Measurements from ENCODE around the gene VSX1.

The VSX1 gene

GRCh38 chr20:25073544-25073943 is 8.4 kb downstream of the VSX1 start:
- H3K27me3 ChIP-seq (replicated peaks in 2 of 5; ENCODE audit: control insufficient read depth in 4 of 5, insufficient read depth in 5 of 5, low read length in 4 of 5) = peaks cover 7 to 85% (median 38%) of the 10 kb centered on the region in 5 experiments
- no peak overlapping the region for H3K4me3 ChIP-seq (ENCODE audit: control insufficient read depth in 1 of 7, extremely low read depth in 1 of 7, insufficient read depth in 4 of 7, low read depth in 2 of 7, low read length in 6 of 7)
- H3K4me1 ChIP-seq (ENCODE audit: control extremely low read depth in 1 of 4, control insufficient read depth in 4 of 4, insufficient read depth in 4 of 4, low read length in 3 of 4) = peaks cover 0 to 9% (median 5%) of the 10 kb centered on the region in 4 experiments
- WGBS (ENCODE audit: insufficient coverage) = 75% methylated on average over 8 of the region's 9 CpGs
- ChIA-PET POLR2A (no interaction called here), CTCF (interaction anchor here (1.0 kb wide), 1 partner anchor 10 kb away, joined by 5 read pairs; no protein-coding TSS in a partner anchor)
- DNase-seq = no peak
- H3K9me3 ChIP-seq (ENCODE audit: control extremely low read depth in 1 of 5, control insufficient read depth in 4 of 5, insufficient read depth in 2 of 5, low read depth in 1 of 5, low read length in 4 of 5) = no peaks in the 10 kb centered on the region
- no peak overlapping the region for H3K27ac ChIP-seq (ENCODE audit: insufficient read depth in 1 of 2, low read depth in 1 of 2, low read length in 2 of 2, poor library complexity in 1 of 2, severe bottlenecking in 2 of 2)
- no peaks in the 10 kb centered on the region for H3K36me3 ChIP-seq (ENCODE audit: control insufficient read depth in 4 of 4, insufficient read depth in 4 of 4, low read length in 3 of 4)

GRCh38 chr20:25072226-25072811 is 9.6 kb downstream of the VSX1 start:
- ChIA-PET POLR2A (no interaction called here), CTCF (interaction anchor here (1.1 to 3.3 kb wide), 2 partner anchors 73 to 77 kb away, joined by 3 to 16 read pairs; no protein-coding TSS in a partner anchor)
- Histone ChIP-seq H3K4me1 (ENCODE audit: control extremely low read depth in 1 of 4, control insufficient read depth in 4 of 4, insufficient read depth in 4 of 4, low read length in 3 of 4) (peaks cover 0 to 2% (median 0%) of the 10 kb centered on the region in 4 experiments), H3K36me3 (ENCODE audit: control insufficient read depth in 4 of 4, insufficient read depth in 4 of 4, low read length in 3 of 4) (no peaks in the 10 kb centered on the region), H3K27me3 (replicated peaks in 2 of 5; ENCODE audit: control insufficient read depth in 4 of 5, insufficient read depth in 5 of 5, low read length in 4 of 5) (peaks cover 7 to 73% (median 33%) of the 10 kb centered on the region in 5 experiments), H3K4me3 (ENCODE audit: control insufficient read depth in 1 of 7, extremely low read depth in 1 of 7, insufficient read depth in 4 of 7, low read depth in 2 of 7, low read length in 6 of 7) (no peak overlapping the region), H3K27ac (ENCODE audit: insufficient read depth in 1 of 2, low read depth in 1 of 2, low read length in 2 of 2, poor library complexity in 1 of 2, severe bottlenecking in 2 of 2) (no peak overlapping the region), H3K9me3 (ENCODE audit: control extremely low read depth in 1 of 5, control insufficient read depth in 4 of 5, insufficient read depth in 2 of 5, low read depth in 1 of 5, low read length in 4 of 5) (no peaks in the 10 kb centered on the region)
- DNase-seq = no peak
- 55% methylated on average over 4 of the region's 7 CpGs for WGBS (ENCODE audit: insufficient coverage)

GRCh38 chr20:25071734-25072133 is 10.2 kb downstream of the VSX1 start:
- no peak for DNase-seq
- ChIA-PET POLR2A (no interaction called here), CTCF (interaction anchor here (1.1 to 3.3 kb wide), 2 partner anchors 72 to 77 kb away, joined by 3 to 16 read pairs; no protein-coding TSS in a partner anchor)
- Histone ChIP-seq H3K9me3 (ENCODE audit: control extremely low read depth in 1 of 5, control insufficient read depth in 4 of 5, insufficient read depth in 2 of 5, low read depth in 1 of 5, low read length in 4 of 5) (no peaks in the 10 kb centered on the region), H3K27ac (ENCODE audit: insufficient read depth in 1 of 2, low read depth in 1 of 2, low read length in 2 of 2, poor library complexity in 1 of 2, severe bottlenecking in 2 of 2) (no peak overlapping the region), H3K36me3 (ENCODE audit: control insufficient read depth in 4 of 4, insufficient read depth in 4 of 4, low read length in 3 of 4) (no peaks in the 10 kb centered on the region), H3K4me3 (ENCODE audit: control insufficient read depth in 1 of 7, extremely low read depth in 1 of 7, insufficient read depth in 4 of 7, low read depth in 2 of 7, low read length in 6 of 7) (no peak overlapping the region), H3K27me3 (replicated peaks in 2 of 5; ENCODE audit: control insufficient read depth in 4 of 5, insufficient read depth in 5 of 5, low read length in 4 of 5) (peaks cover 7 to 67% (median 28%) of the 10 kb centered on the region in 5 experiments), H3K4me1 (ENCODE audit: control extremely low read depth in 1 of 4, control insufficient read depth in 4 of 4, insufficient read depth in 4 of 4, low read length in 3 of 4) (peaks cover 0 to under 1% (median 0%) of the 10 kb centered on the region in 4 experiments)
- 7% methylated on average over 2 of the region's 4 CpGs for whole genome bisulfite sequencing (ENCODE audit: insufficient coverage)

- H3K27me3 ChIP-seq (replicated peaks in 2 of 5; ENCODE audit: control insufficient read depth in 4 of 5, insufficient read depth in 5 of 5, low read length in 4 of 5) = peaks cover 5 to 61% (median 23%) of the 10 kb centered on the region in 5 experiments
Measured at GRCh38 chr20:25070821-25071473, 11.0 kb downstream of the VSX1 start.

GRCh38 chr20:25067102-25067987 is 14.6 kb downstream of the VSX1 start:
- no peaks in the 10 kb centered on the region for H3K9me3 ChIP-seq (ENCODE audit: control extremely low read depth in 1 of 5, control insufficient read depth in 4 of 5, insufficient read depth in 2 of 5, low read depth in 1 of 5, low read length in 4 of 5)
- H3K27ac ChIP-seq (ENCODE audit: insufficient read depth in 1 of 2, low read depth in 1 of 2, low read length in 2 of 2, poor library complexity in 1 of 2, severe bottlenecking in 2 of 2) = no peak overlapping the region
- WGBS (ENCODE audit: insufficient coverage) = 98% methylated on average over 6 of the region's 18 CpGs
- H3K4me3 ChIP-seq (ENCODE audit: control insufficient read depth in 1 of 7, extremely low read depth in 1 of 7, insufficient read depth in 4 of 7, low read depth in 2 of 7, low read length in 6 of 7) = no peak overlapping the region
- ChIA-PET CTCF (interaction anchor here (0.9 to 1.0 kb wide), 2 partner anchors 11 to 137 kb away, joined by 3 to 5 read pairs; no protein-coding TSS in a partner anchor), POLR2A (no interaction called here)
- DNase-seq = peak in 1 of 3 donors; percentile 40
- no peaks in the 10 kb centered on the region for H3K36me3 ChIP-seq (ENCODE audit: control insufficient read depth in 4 of 4, insufficient read depth in 4 of 4, low read length in 3 of 4)
- peaks cover 0 to 33% (median 14%) of the 10 kb centered on the region in 5 experiments for H3K27me3 ChIP-seq (replicated peaks in 2 of 5; ENCODE audit: control insufficient read depth in 4 of 5, insufficient read depth in 5 of 5, low read length in 4 of 5)
- H3K4me1 ChIP-seq (ENCODE audit: control extremely low read depth in 1 of 4, control insufficient read depth in 4 of 4, insufficient read depth in 4 of 4, low read length in 3 of 4) = no peaks in the 10 kb centered on the region

More at GRCh38 chr20:25070821-25071473, 11.0 kb downstream of the VSX1 start:
- Histone ChIP-seq H3K36me3 (ENCODE audit: control insufficient read depth in 4 of 4, insufficient read depth in 4 of 4, low read length in 3 of 4) (no peaks in the 10 kb centered on the region), H3K9me3 (ENCODE audit: control extremely low read depth in 1 of 5, control insufficient read depth in 4 of 5, insufficient read depth in 2 of 5, low read depth in 1 of 5, low read length in 4 of 5) (no peaks in the 10 kb centered on the region), H3K27ac (ENCODE audit: insufficient read depth in 1 of 2, low read depth in 1 of 2, low read length in 2 of 2, poor library complexity in 1 of 2, severe bottlenecking in 2 of 2) (no peak overlapping the region), H3K4me1 (ENCODE audit: control extremely low read depth in 1 of 4, control insufficient read depth in 4 of 4, insufficient read depth in 4 of 4, low read length in 3 of 4) (no peaks in the 10 kb centered on the region), H3K4me3 (ENCODE audit: control insufficient read depth in 1 of 7, extremely low read depth in 1 of 7, insufficient read depth in 4 of 7, low read depth in 2 of 7, low read length in 6 of 7) (no peak overlapping the region)
- no peak for DNase-seq
- 89% methylated on average over 5 of the region's 5 CpGs for WGBS (ENCODE audit: insufficient coverage)
- CTCF ChIA-PET = interaction anchor here (1.1 to 3.3 kb wide), 2 partner anchors 71 to 76 kb away, joined by 3 to 16 read pairs; no protein-coding TSS in a partner anchor
- POLR2A ChIA-PET = no interaction called here

GRCh38 chr20:25066386-25066785 is 15.6 kb downstream of the VSX1 start:
- Histone ChIP-seq H3K9me3 (ENCODE audit: control extremely low read depth in 1 of 5, control insufficient read depth in 4 of 5, insufficient read depth in 2 of 5, low read depth in 1 of 5, low read length in 4 of 5) (no peaks in the 10 kb centered on the region), H3K27me3 (replicated peaks in 2 of 5; ENCODE audit: control insufficient read depth in 4 of 5, insufficient read depth in 5 of 5, low read length in 4 of 5) (peaks cover 0 to 24% (median 5%) of the 10 kb centered on the region in 5 experiments), H3K36me3 (ENCODE audit: control insufficient read depth in 4 of 4, insufficient read depth in 4 of 4, low read length in 3 of 4) (no peaks in the 10 kb centered on the region), H3K27ac (ENCODE audit: insufficient read depth in 1 of 2, low read depth in 1 of 2, low read length in 2 of 2, poor library complexity in 1 of 2, severe bottlenecking in 2 of 2) (no peak overlapping the region), H3K4me3 (ENCODE audit: control insufficient read depth in 1 of 7, extremely low read depth in 1 of 7, insufficient read depth in 4 of 7, low read depth in 2 of 7, low read length in 6 of 7) (no peak overlapping the region), H3K4me1 (ENCODE audit: control extremely low read depth in 1 of 4, control insufficient read depth in 4 of 4, insufficient read depth in 4 of 4, low read length in 3 of 4) (no peaks in the 10 kb centered on the region)
- ChIA-PET CTCF (interaction anchor here (1.3 to 4.9 kb wide), 3 partner anchors 60 to 1129 kb away, joined by 5 to 160 read pairs (median 8); partner anchors contain the start of gene APMAP), POLR2A (no interaction called here)
- 49% methylated on average over 6 of the region's 6 CpGs for WGBS (ENCODE audit: insufficient coverage)
- no peak for DNase-seq

Data from common myeloid progenitor, CD34-positive (primary cell).